ENCODE measurements around the gene BMS1.
"Not testable (repeated sequence)": the region's sequence is repeated elsewhere in the genome, so short reads cannot be mapped to it uniquely, and the experiment has no call there.

BMS1 gene

GRCh38 chr10:42850931-42851330, 68.3 kb downstream of the BMS1 start:
- H3K27ac ChIP-seq (replicated peaks), result no peak overlapping the region
- no peak overlapping the region for H3K4me3 ChIP-seq (replicated peaks; ENCODE audit: insufficient read depth, low read length)
- TF ChIP-seq POLR2AphosphoS5 (IDR thresholded peaks at IDR 0.05; ENCODE audit: low read depth) (no peak), GABPA (IDR thresholded peaks at IDR 0.05; ENCODE audit: low read depth) (no peak), REST (IDR thresholded peaks at IDR 0.05; ENCODE audit: insufficient replicate concordance, low read depth) (no peak), CTCF (IDR thresholded peaks at IDR 0.05; ENCODE audit: insufficient read depth, low read length) (no peak), SPI1 (IDR thresholded peaks at IDR 0.05; ENCODE audit: borderline replicate concordance, low read depth) (no peak)
- no peak for DNase-seq (ENCODE audit: low read depth in 1 of 2, low spot score in 1 of 2)
- no peaks in the 10 kb centered on the region for H3K27me3 ChIP-seq (ENCODE audit: insufficient read depth, poor library complexity, severe bottlenecking)

GRCh38 chr10:42859256-42859655, 76.7 kb downstream of the BMS1 start:
- Histone ChIP-seq H3K27ac (replicated peaks) (no peak overlapping the region), H3K27me3 (ENCODE audit: insufficient read depth, poor library complexity, severe bottlenecking) (no peaks in the 10 kb centered on the region), H3K4me3 (replicated peaks; ENCODE audit: insufficient read depth, low read length) (no peak overlapping the region)
- no peak for TF ChIP-seq POLR2AphosphoS5 (IDR thresholded peaks at IDR 0.05; ENCODE audit: low read depth)
- TF ChIP-seq SPI1 (IDR thresholded peaks at IDR 0.05; ENCODE audit: borderline replicate concordance, low read depth), result no peak
- TF ChIP-seq GABPA (IDR thresholded peaks at IDR 0.05; ENCODE audit: low read depth), result no peak
- no peak for TF ChIP-seq REST (IDR thresholded peaks at IDR 0.05; ENCODE audit: insufficient replicate concordance, low read depth)
- DNase-seq (ENCODE audit: low read depth in 1 of 2, low spot score in 1 of 2), result no peak

- not testable (repeated sequence) for H3K4me3 ChIP-seq (replicated peaks; ENCODE audit: insufficient read depth, low read length)
Measured at GRCh38 chr10:42860016-42860415, 77.4 kb downstream of the BMS1 start.

GRCh38 chr10:42862801-42863200, 80.2 kb downstream of the BMS1 start:
- H3K27me3 ChIP-seq (ENCODE audit: insufficient read depth, poor library complexity, severe bottlenecking); H3K4me3 ChIP-seq (replicated peaks; ENCODE audit: insufficient read depth, low read length); DNase-seq (ENCODE audit: low read depth in 1 of 2, low spot score in 1 of 2); H3K27ac ChIP-seq (replicated peaks): not testable (repeated sequence)

More at GRCh38 chr10:42860016-42860415, 77.4 kb downstream of the BMS1 start:
- not testable (repeated sequence) for H3K27me3 ChIP-seq (ENCODE audit: insufficient read depth, poor library complexity, severe bottlenecking); DNase-seq (ENCODE audit: low read depth in 1 of 2, low spot score in 1 of 2); H3K27ac ChIP-seq (replicated peaks)

GRCh38 chr10:42864575-42864974, 82.0 kb downstream of the BMS1 start:
- Histone ChIP-seq H3K4me3 (replicated peaks; ENCODE audit: insufficient read depth, low read length) (no peak overlapping the region), H3K27ac (replicated peaks) (peak overlapping the region; percentile 16; the same call in 1 of the 2 replicates), H3K27me3 (ENCODE audit: insufficient read depth, poor library complexity, severe bottlenecking) (no peaks in the 10 kb centered on the region)
- peak; percentile 72 to 81 for DNase-seq (ENCODE audit: low read depth in 1 of 2, low spot score in 1 of 2)
- TF ChIP-seq SPI1 (IDR thresholded peaks at IDR 0.05; ENCODE audit: borderline replicate concordance, low read depth) (peak; percentile 79), POLR2AphosphoS5 (IDR thresholded peaks at IDR 0.05; ENCODE audit: low read depth) (no peak)

GRCh38 chr10:42865716-42866114, 83.1 kb downstream of the BMS1 start:
- no peak overlapping the region for H3K27ac ChIP-seq (replicated peaks)
- DNase-seq (ENCODE audit: low read depth in 1 of 2, low spot score in 1 of 2), result no peak
- no peaks in the 10 kb centered on the region for H3K27me3 ChIP-seq (ENCODE audit: insufficient read depth, poor library complexity, severe bottlenecking)
- H3K4me3 ChIP-seq (replicated peaks; ENCODE audit: insufficient read depth, low read length), result no peak overlapping the region
- TF ChIP-seq SPI1 (IDR thresholded peaks at IDR 0.05; ENCODE audit: borderline replicate concordance, low read depth), result no peak
- no peak for TF ChIP-seq GABPA (IDR thresholded peaks at IDR 0.05; ENCODE audit: low read depth)
- no peak for TF ChIP-seq CTCF (IDR thresholded peaks at IDR 0.05; ENCODE audit: insufficient read depth, low read length)
- TF ChIP-seq REST (IDR thresholded peaks at IDR 0.05; ENCODE audit: insufficient replicate concordance, low read depth), result no peak
- TF ChIP-seq POLR2AphosphoS5 (IDR thresholded peaks at IDR 0.05; ENCODE audit: low read depth), result no peak
